Measurements from ENCODE around the gene ABI3.

Gene ABI3

GRCh38 chr17:49194297-49194607 is 16.3 kb upstream of the ABI3 start:
- TF ChIP-seq CTCF (IDR thresholded peaks at IDR 0.05), result no peak

GRCh38 chr17:49195751-49196150 is 14.8 kb upstream of the ABI3 start:
- TF ChIP-seq CTCF (IDR thresholded peaks at IDR 0.05), result no peak

- no peak for TF ChIP-seq CTCF (IDR thresholded peaks at IDR 0.05)
Observed at GRCh38 chr17:49196520-49196919, 14.0 kb upstream of the ABI3 start.

GRCh38 chr17:49197346-49197998 is 13.0 kb upstream of the ABI3 start:
- no peak for TF ChIP-seq CTCF (IDR thresholded peaks at IDR 0.05)

- no peak for TF ChIP-seq CTCF (IDR thresholded peaks at IDR 0.05)
Observed at GRCh38 chr17:49198211-49198610, 12.3 kb upstream of the ABI3 start.

- no peak for TF ChIP-seq CTCF (IDR thresholded peaks at IDR 0.05)
Observed at GRCh38 chr17:49200423-49201083, 10.0 kb upstream of the ABI3 start.

- no peak for TF ChIP-seq CTCF (IDR thresholded peaks at IDR 0.05)
Observed at GRCh38 chr17:49201481-49201927, 9.0 kb upstream of the ABI3 start.
